Measurements from ENCODE around the gene USP20.

GRCh38 chr9:129909851-129910250, 74.6 kb downstream of the USP20 start:
- TF ChIP-seq CTCF (IDR thresholded peaks at IDR 0.05) (no peak), POLR2A (IDR thresholded peaks at IDR 0.05) (no peak)
